Esophagus (tissue), 2 donors: ENCODE measurements around the gene STX8. TPM values are rescaled to one million over a fixed set of nuclear protein-coding genes. Genes with fewer than 3 reads are reported as not detected.
"Not testable (repeated sequence)": the region's sequence is repeated elsewhere in the genome, so short reads cannot be mapped to it uniquely, and the experiment has no call there.

ENCODE experiments used
- H3K27ac ChIP-seq, 2 donors: one replicate each; pipeline ENCODE4 v1.5.1; 2013; ENCODE audit warnings: low read depth in 2 of 2, mild to moderate bottlenecking in 2 of 2, inconsistent platforms in 1 of 2, low read length in 1 of 2, moderate library complexity in 1 of 2
- H3K27me3 ChIP-seq, 2 donors: one replicate each; pipeline ENCODE4 v1.6.1; 2013; ENCODE audit warnings: low read length in 2 of 2, control low read depth in 1 of 2, mild to moderate bottlenecking in 1 of 2; ENCODE audit not compliant: insufficient read depth in 2 of 2, control insufficient read depth in 1 of 2
- H3K36me3 ChIP-seq, 2 donors: one replicate each; pipeline ENCODE4 v1.6.1; 2013; ENCODE audit warnings: low read length in 1 of 2; ENCODE audit not compliant: control insufficient read depth in 2 of 2, insufficient read depth in 2 of 2
- H3K4me1 ChIP-seq, 2 donors: one replicate each; pipeline ENCODE4 v1.6.1; 2013; ENCODE audit warnings: low read length in 1 of 2; ENCODE audit not compliant: control insufficient read depth in 2 of 2, insufficient read depth in 2 of 2
- H3K4me3 ChIP-seq, 2 donors: one replicate each; pipeline ENCODE4 v1.5.1; 2013; ENCODE audit warnings: low read length in 2 of 2, mild to moderate bottlenecking in 2 of 2, low read depth in 1 of 2, moderate library complexity in 1 of 2
- H3K9me3 ChIP-seq, 2 donors: one replicate each; pipeline ENCODE4 v1.6.1; 2013; ENCODE audit warnings: mild to moderate bottlenecking in 2 of 2, low read depth in 1 of 2, low read length in 1 of 2, moderate library complexity in 1 of 2; ENCODE audit not compliant: control insufficient read depth in 2 of 2, insufficient read depth in 1 of 2
- WGBS, 2 donors: extraction: QIAGEN DNeasy Blood & Tissue Kit; methylation state at CpG; one replicate each; pipeline ENCODE4 v1.1.7; 2013; 5-methylcytosine and 5-hydroxymethylcytosine counted together
- polyA plus RNA-seq, 2 donors: library from polyadenylated mRNA; stranded (reverse); fragments of 200-250 nt; gene quantifications; one replicate each; pipeline ENCODE4 v1.2.3, GENCODE V29; 2013
- donor health status: healthy with polysubstance abuse.
- donor health status: Bipolar disorder and iron deficiency.

Gene STX8
- polyA plus RNA-seq, 2 donors = 37.0 to 44.8 TPM

DNA sequence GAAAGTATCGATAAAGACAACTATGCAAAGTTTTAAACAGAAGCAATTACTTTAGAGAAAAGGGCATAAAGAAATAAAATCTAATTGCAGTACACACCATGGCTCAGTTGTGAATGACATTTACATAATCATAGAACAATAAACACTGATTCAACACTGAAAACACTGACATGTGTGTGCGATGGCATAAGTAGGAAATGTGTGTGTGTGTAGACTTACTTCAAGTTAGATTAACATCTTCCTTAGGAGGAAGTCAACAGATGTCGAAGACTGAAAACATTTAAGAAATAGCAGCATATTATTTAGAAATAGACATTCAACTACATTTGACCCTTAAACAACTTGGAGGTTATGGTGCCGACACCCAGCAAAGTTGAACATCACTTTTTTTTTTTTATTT is 172.4 kb downstream of the STX8 start:
- no peaks in the 10 kb centered on the region for H3K9me3 ChIP-seq
- no peaks in the 10 kb centered on the region for H3K27me3 ChIP-seq
- no peak overlapping the region for H3K27ac ChIP-seq
- H3K36me3 ChIP-seq = no peaks in the 10 kb centered on the region
- H3K4me1 ChIP-seq = no peaks in the 10 kb centered on the region
- WGBS, 2 donors = 91 to 93% methylated on average over 4 of the region's 4 CpGs
- H3K4me3 ChIP-seq = no peak overlapping the region

DNA sequence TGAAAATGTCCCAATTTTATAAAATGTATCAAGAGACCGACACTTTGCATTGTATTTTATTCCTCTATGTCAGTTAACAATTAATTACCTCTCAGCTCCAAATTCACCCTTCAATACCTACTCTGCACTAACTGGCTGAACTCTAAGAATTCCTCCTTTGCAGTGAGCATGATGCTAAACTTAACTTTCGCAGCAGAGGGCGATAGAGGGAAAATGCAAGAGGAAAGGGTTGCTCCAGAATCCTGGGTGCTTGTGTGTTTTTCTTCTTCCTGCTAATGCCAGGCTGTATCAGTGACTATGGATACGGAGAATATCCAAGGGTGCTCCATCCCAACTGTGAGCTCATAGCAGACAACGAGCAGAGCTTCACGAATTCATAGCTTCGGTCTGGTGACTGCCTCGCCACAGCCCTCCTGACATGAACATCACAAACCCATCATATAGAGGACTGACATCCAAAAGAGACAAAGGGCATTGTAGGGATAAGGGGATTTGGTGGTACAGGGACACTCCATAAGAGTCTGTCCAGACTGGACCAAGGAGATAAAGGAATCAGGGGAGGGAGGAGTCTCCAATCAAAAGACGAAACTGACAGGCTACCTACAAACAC is 172.9 kb downstream of the STX8 start:
- H3K4me3 ChIP-seq = no peak overlapping the region
- H3K9me3 ChIP-seq = no peaks in the 10 kb centered on the region
- no peak overlapping the region for H3K27ac ChIP-seq
- no peaks in the 10 kb centered on the region for H3K36me3 ChIP-seq
- WGBS, 2 donors = 96 to 98% methylated on average over 9 of the region's 9 CpGs
- H3K27me3 ChIP-seq = no peaks in the 10 kb centered on the region
- no peaks in the 10 kb centered on the region for H3K4me1 ChIP-seq

DNA sequence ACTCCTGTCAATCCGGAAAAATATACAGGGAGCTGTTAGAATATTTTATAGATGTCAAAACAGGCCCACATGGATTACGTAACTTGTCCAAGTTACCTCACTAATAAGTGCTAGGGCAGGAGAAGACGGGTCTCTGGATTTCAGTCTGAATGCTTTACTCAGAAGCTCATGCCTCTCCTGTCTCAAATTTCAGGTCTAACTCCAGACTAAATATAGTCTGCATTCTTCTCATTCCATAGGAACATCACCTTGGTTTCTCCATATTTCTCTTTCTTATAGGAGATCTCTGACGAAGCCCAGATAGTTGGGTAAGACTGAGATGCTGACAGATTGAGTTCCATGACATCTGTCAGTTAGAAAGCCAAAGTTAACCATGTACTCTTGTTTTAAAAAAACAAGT is 174.2 kb downstream of the STX8 start:
- Histone ChIP-seq H3K9me3 (no peaks in the 10 kb centered on the region), H3K4me3 (no peak overlapping the region), H3K27ac (no peak overlapping the region), H3K4me1 (no peaks in the 10 kb centered on the region), H3K27me3 (no peaks in the 10 kb centered on the region), H3K36me3 (no peaks in the 10 kb centered on the region)
- WGBS, 2 donors = 67 to 71% methylated on average over 4 of the region's 4 CpGs

DNA sequence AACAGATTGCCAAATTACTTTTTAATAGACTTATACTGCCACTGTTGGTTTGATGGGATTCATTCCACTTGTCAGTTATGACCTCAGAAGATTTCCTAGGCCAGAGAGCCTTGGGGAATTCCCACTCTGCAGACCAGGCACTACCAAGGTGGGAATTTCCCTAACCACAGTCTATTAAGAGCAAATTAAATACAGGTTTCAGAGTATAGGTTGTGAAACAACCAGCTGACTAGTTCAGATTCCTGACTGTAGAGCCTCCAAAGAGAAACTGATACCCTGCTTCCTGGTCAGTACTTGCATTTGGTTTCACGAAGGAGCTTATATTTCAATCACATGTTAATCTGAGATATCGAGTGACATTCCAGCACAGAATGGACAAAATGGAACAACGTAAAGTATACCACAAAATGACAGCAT is 186.5 kb downstream of the STX8 start:
- 61 to 65% methylated on average over 3 of the region's 3 CpGs for WGBS, 2 donors
- H3K27ac ChIP-seq = no peak overlapping the region
- H3K27me3 ChIP-seq = no peaks in the 10 kb centered on the region
- H3K36me3 ChIP-seq = no peaks in the 10 kb centered on the region
- H3K4me1 ChIP-seq = no peaks in the 10 kb centered on the region
- no peaks in the 10 kb centered on the region for H3K9me3 ChIP-seq
- H3K4me3 ChIP-seq = no peak overlapping the region

DNA sequence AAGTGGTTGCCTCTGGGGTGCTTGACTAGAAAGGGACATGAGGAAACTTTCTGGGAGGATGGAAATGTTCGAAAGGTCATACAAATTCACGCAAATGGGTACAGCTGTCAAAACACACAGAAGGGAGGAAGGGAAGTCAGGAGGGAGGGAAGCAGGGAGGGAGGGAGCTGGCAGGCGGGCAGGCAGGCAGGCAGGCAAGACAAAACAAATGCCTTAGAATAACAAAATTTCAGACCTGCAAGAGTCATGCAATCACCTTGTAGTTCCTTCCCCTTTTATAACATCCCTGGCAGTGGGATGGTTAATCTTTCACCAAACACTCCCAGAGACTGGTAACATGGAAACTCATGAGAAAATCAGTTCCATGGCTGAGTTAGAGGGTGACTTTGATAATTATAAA is 189.2 kb downstream of the STX8 start:
- no peaks in the 10 kb centered on the region for H3K27me3 ChIP-seq
- H3K4me3 ChIP-seq = no peak overlapping the region
- no peaks in the 10 kb centered on the region for H3K9me3 ChIP-seq
- 51 to 78% methylated on average over 3 of the region's 3 CpGs for WGBS, 2 donors
- H3K4me1 ChIP-seq = no peaks in the 10 kb centered on the region
- H3K36me3 ChIP-seq = no peaks in the 10 kb centered on the region
- H3K27ac ChIP-seq = no peak overlapping the region

DNA sequence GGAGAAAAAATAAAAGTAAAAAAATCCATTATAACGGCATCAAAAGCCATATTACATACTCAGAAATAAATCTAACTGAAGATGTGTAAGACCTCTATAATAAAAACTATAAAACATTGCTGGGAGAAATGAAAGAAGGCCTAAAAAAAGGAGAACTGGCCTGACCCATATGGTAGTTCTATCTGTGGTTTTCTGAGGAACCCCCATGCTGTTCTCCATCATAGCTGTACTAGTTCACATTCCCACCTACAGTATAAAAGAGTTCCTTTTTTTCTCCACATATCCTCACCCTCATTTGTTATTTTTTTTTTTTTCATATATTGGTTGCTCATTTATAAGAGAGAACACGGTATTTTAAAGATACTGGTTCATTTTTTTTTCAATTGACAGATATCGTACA is 191.8 kb downstream of the STX8 start:
- Histone ChIP-seq H3K36me3 (no peaks in the 10 kb centered on the region), H3K27ac (no peak overlapping the region), H3K4me1 (no peaks in the 10 kb centered on the region), H3K9me3 (no peaks in the 10 kb centered on the region), H3K27me3 (no peaks in the 10 kb centered on the region), H3K4me3 (no peak overlapping the region)
- WGBS, 2 donors = 91 to 93% methylated on average over 3 of the region's 3 CpGs

DNA sequence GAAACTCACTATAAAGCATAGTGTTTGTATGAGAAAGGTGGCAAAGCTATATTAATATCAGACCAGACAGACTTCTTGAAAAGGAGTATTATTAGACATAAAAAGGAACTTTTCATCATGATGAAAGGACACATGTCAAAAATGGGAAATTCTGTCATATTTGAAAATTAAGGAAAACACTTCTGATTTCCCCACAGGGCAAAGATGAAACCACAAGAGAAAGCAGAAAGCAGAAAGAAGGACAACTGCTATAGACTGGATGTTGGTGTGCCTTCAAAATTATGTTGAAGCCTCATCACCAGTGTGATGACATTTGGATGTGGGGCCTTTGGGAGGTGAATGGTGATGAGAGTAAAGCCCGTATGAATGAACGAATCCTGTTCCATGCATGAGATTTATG is 193.0 kb downstream of the STX8 start:
- WGBS, 2 donors = 90 to 92% methylated on average over 2 of the region's 2 CpGs

DNA sequence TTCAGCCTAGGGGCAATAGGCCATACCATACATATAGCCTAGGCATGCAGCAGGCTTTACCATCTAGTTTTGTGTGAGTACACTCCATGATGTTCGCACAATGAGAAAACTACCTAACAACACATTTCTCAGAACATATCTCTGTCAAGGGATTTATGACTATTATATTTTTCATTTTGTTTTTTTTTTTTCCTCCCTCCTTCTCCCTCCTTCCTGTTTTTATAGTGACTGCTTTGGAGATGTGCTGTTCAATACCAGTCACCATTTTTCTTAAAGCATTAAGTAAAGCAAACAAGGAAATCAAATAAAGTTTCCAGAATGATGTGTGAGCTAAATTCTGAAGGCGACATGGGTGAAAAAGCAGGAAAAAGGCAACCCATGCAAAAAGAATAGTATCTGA is 194.6 kb downstream of the STX8 start:
- no peaks in the 10 kb centered on the region for H3K4me1 ChIP-seq
- H3K27me3 ChIP-seq = no peaks in the 10 kb centered on the region
- H3K9me3 ChIP-seq = peaks cover 0 to 4% of the 10 kb centered on the region in 2 donors
- H3K27ac ChIP-seq = no peak overlapping the region
- no peak overlapping the region for H3K4me3 ChIP-seq
- WGBS, 2 donors = 90 to 91% methylated on average over 2 of the region's 2 CpGs
- peaks cover 0 to 4% of the 10 kb centered on the region in 2 donors for H3K36me3 ChIP-seq

More for the DNA sequence above, 193.0 kb downstream of the STX8 start:
- Histone ChIP-seq H3K27ac (no peak overlapping the region), H3K4me1 (no peaks in the 10 kb centered on the region), H3K36me3 (no peaks in the 10 kb centered on the region), H3K4me3 (no peak overlapping the region), H3K27me3 (no peaks in the 10 kb centered on the region), H3K9me3 (no peaks in the 10 kb centered on the region)

DNA sequence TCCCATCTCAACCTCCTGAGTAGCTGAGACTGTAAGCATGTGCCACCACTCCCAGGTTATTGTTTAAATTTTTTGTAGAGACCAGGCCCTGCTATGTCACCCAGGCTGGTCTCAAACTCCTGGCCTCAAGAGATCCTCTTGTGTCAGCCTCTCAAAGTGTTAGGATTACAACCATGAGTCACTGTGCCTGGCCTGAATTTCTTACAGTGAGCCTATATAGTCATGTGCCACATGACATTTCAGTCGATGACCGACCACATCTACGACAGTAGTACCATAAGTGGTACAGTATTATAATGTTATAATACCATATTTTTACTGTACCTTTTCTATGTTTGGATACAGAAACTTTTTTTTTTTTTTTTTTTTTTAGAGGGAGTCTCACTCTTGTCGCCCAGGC is 195.3 kb downstream of the STX8 start:
- H3K4me1 ChIP-seq = no peaks in the 10 kb centered on the region
- H3K27ac ChIP-seq = no peak overlapping the region
- 98 to 99% methylated on average over 4 of the region's 4 CpGs for WGBS, 2 donors

DNA sequence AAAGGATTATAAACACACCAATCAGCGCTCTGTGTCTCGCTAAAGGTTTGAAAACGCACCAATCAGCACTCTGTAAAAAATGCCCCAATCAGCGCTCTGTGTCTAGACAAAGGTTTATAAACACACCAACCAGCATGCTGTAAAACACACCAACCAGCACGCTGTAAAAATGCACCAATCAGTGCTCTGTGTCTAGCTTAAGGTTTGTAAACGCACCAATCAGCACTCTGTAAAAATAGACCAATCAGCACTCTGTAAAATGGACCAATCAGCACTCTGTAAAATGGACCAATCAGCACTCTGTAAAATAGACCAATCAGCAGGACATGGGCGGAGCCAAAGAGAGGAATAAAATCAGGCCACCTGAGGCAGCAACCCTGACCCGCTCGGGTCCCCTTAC is 199.4 kb downstream of the STX8 start:
- not testable (repeated sequence) for H3K36me3 ChIP-seq, H3K4me3 ChIP-seq, H3K27ac ChIP-seq, H3K4me1 ChIP-seq, H3K9me3 ChIP-seq, H3K27me3 ChIP-seq
- WGBS, 2 donors = 96 to 97% methylated on average over 9 of the region's 9 CpGs

More for the DNA sequence above, 195.3 kb downstream of the STX8 start:
- no peaks in the 10 kb centered on the region for H3K27me3 ChIP-seq
- no peak overlapping the region for H3K4me3 ChIP-seq
- H3K9me3 ChIP-seq = peaks cover 0 to 4% of the 10 kb centered on the region in 2 donors
- peaks cover 0 to 7% of the 10 kb centered on the region in 2 donors for H3K36me3 ChIP-seq
